GM18498 (cell line): Measurements from ENCODE around the gene BHLHE23.

ENCODE experiments used
- ATAC-seq: cut with Tn5 transposase; IDR thresholded peaks from one replicate; pipeline ENCODE4 v1.9.1; 2021; ENCODE audit warnings: mild to moderate bottlenecking, moderate library complexity; ENCODE audit not compliant: unreplicated experiment

BHLHE23 gene

DNA sequence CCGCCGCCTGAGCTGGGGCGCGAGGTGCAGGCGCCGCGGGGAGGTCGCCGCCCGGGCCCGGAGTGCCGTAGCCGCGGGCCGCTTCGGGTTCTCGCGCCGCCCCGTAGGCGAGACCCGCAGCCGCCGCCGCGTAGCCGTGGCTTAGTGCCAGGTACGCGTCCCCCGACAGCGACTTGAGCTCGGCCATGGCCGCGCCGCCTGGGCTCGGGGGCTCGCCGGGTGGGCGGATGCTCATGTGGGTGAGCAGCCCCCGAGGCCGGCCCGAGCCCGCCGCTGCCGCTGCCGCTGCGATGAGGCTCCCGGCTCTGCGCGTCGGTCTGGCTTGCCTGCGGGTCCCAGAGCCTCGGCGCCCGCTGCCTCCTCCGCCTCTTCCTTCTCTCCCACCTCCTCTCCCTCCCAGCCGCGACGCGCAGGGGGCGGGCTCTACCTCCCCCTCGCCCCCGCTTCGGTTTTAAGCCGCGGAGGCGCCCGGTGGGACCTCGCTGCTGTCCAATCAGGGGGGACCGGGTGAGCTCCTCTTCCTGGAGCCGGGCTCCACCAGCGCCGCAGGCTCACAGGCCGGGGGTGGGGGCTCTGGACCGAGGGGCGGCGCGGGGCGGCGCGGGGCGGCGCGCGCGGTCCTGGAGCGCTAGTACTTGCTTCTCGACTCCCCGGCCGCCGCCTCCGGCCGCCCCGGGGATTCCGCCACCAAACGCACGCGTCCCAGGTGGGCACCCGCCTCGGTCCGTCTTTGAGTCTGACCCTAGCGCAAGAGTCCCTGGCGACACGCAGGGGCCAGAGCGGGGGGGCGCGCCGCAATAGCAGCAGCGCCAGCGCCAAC is at the start of gene BHLHE23:
Gene BHLHE23 (minus strand): TSS at position 425 of the 820 bp plus-strand sequence. CDS start 190 bp downstream, at position 235.
- ATAC-seq, result no peak

DNA sequence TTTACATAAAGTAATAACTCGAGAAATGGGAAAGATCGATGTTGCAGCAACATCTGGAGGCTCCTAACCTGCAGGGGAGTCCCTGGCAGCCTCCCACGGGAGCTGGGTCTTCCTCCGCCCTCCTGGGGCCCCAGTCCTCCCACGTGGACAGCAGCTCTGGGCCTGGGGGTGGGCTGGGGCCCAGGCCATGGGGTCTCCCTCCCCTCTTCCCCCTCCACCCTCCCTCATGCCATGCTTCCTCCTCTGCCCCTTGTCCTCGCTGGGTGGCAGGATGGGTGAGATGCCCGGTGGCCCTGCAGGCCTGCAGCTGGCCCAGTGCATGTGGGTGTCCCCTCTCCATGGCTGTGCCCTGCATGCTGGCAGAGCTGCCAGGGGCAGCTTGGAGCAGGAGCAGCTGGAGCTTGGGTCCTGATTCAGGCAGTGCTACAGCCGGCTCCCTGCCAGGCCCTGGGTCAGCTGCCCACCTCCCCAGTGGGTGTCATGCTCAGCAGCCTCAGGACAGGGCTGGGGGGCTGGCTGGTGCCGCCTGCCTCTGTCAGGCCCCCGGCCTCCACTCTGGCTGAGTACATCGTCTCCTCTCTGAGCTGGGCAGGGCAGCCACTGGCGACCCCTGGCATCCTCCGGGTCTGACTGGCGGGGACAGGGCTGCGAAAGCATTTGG is 48.9 kb upstream of the BHLHE23 start:
- ATAC-seq, result no peak

GRCh38 chr20:63054681-63055240 is 48.0 kb upstream of the BHLHE23 start:
- no peak for ATAC-seq

DNA sequence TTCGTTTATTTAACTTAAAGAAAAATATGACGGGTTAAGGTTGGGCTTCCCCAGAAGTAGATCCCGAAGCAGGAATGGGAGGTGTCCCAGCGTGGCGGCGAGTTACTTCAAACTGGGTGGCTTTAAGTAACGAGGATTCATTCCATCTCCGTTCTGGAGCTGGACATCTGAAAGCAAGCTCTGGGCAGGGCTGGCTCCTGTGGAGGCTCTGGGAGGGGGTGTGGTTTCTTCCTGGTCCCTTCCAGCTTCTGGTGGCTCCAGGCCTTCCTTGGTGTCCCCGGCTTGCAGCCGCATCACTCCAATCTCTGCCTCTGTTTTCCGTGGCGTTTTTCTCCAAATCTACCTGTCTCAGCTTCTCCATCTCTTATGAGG is 47.3 kb upstream of the BHLHE23 start:
- no peak for ATAC-seq

GRCh38 chr20:63053432-63054102 is 46.8 kb upstream of the BHLHE23 start:
- no peak for ATAC-seq

- no peak for ATAC-seq
These were observed 46.0 kb upstream of the BHLHE23 start for GRCh38 chr20:63052571-63053431.

DNA sequence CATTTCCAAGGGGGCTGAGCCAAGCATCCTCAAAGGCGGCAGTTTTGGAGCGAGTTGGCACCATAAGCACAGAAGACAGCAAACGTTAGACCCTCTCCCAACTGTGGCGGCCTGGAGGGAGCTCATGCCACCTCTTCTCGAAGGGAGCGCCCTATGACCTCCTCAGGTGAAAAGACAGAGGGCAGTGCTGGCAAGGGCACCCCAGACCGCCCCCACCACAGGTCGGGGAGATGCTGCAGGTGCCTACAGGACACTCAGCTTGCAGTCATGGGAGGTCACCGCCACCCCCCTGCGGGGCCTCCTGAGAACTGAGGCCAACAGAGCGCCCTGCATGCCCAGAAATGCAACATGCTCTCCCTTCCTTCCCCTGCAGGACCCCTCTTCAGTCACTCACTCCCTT is 45.1 kb upstream of the BHLHE23 start:
- ATAC-seq, result no peak

- no peak for ATAC-seq
These were observed 44.6 kb upstream of the BHLHE23 start for GRCh38 chr20:63051186-63051860.

DNA sequence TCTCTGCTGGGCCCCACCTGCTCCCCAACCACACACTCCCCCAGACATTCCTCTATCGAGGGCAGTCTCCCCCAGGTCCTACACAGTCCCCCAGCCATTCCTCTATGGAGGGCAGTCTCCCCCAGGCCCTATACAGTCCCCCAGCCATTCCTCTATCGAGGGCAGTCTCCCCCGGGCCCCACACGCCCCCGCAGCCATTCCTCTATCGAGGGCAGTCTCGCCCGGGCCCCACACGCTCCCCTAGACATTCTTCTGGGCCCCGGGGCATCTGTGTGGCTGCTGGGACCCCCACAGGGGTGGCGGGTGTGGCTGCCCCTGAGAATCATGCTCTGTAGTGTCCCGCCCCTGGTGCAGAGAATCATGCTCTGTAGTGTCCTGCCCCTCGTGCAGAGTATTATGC is 43.6 kb upstream of the BHLHE23 start:
- no peak for ATAC-seq

GRCh38 chr20:63049561-63050221 is 42.9 kb upstream of the BHLHE23 start:
- no peak for ATAC-seq

- no peak for ATAC-seq
These were observed 42.4 kb upstream of the BHLHE23 start for GRCh38 chr20:63049191-63049518.

GRCh38 chr20:63048516-63049190 is 41.9 kb upstream of the BHLHE23 start:
- ATAC-seq, result no peak

DNA sequence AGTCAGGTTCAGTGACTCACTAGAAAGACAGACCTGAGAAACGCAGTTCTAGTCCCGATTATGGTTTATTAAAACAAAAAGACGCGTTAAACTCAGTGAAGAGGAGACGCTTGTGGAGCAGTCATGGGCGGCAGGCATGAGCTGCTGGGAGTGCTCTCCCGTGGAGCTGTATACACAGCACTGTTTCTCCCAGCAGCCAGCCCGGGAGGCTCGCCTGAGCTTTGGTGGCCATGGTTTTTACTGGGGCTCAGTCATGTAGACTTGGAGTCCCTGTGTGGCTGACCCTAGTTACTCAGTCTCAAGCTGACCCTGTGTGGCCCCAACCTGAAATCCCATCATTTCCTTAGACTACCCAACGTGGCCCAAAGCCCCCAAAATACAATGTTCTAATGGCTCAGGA is 41.2 kb upstream of the BHLHE23 start:
- no peak for ATAC-seq

GRCh38 chr20:63047267-63047666 is 40.5 kb upstream of the BHLHE23 start:
- no peak for ATAC-seq

DNA sequence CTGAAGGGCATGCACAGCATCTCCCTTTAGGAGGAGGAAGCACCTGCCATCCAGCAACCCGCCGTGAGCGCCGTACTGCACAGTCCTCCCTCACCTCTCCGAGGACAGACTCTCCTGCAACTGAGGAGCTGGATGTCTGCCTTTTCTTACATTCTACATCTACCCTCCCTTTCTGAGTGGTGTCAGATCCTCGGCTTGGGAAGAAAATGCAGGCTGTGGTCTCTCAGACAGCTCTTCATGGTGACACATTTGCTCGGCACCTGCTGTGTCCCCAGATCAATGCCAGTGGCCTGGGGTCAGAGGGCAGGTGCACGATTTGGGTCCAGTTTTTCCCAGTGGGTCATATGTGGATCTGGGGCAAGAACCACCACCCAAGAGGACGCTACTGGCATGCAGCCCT is 40.1 kb upstream of the BHLHE23 start:
- ATAC-seq, result no peak

DNA sequence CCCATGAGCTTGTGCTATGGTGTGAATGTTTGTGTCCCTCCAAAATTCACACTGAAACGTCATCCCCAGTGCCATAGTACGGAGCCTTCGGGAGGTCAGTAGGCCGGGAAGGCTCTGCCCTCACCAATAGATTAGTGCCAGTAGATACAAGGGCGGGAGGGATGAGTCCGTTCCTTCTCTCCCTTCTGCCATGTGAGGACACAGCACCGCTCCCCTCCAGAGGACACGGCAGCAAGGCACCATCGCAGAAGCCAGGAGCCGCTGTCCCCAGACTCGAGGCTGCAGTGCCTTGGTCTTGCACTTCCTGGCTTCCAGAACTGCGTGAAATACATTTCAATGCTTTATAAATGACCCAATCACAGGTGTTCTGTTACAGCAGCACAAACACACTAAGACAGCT is 39.2 kb upstream of the BHLHE23 start:
- ATAC-seq, result no peak

- ATAC-seq, result no peak
These were observed 38.6 kb upstream of the BHLHE23 start for GRCh38 chr20:63045401-63045800.

- ATAC-seq, result no peak
These were observed 37.8 kb upstream of the BHLHE23 start for GRCh38 chr20:63044605-63045004.

DNA sequence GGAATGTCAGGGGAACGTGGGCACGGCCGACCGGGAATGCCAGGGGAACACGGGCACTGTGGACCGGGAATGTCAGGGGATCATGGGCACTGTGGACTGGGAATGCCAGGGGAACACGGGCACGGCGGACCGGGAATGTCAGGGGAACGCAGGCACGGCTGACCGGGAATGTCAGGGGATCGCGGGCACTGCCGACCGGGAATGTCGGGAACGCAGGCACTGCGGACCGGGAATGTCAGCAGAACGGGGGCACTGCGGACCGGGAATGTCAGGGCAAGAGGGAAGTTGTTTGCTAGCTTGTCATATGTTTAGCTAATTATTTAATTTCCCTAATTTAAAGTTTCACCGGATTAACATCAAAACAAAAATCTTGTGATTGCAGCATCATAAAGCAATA is 37.4 kb upstream of the BHLHE23 start:
- ATAC-seq, result no peak
